ENCODE data around the gene PPM1D. TPM values are rescaled to one million over a fixed set of nuclear protein-coding genes. Genes with fewer than 3 reads are reported as not detected.
"Not testable (repeated sequence)": the region's sequence is repeated elsewhere in the genome, so short reads cannot be mapped to it uniquely, and the experiment has no call there.

The PPM1D gene
- total RNA-seq, 1 donor from 2014 or later = 28.7 TPM

DNA sequence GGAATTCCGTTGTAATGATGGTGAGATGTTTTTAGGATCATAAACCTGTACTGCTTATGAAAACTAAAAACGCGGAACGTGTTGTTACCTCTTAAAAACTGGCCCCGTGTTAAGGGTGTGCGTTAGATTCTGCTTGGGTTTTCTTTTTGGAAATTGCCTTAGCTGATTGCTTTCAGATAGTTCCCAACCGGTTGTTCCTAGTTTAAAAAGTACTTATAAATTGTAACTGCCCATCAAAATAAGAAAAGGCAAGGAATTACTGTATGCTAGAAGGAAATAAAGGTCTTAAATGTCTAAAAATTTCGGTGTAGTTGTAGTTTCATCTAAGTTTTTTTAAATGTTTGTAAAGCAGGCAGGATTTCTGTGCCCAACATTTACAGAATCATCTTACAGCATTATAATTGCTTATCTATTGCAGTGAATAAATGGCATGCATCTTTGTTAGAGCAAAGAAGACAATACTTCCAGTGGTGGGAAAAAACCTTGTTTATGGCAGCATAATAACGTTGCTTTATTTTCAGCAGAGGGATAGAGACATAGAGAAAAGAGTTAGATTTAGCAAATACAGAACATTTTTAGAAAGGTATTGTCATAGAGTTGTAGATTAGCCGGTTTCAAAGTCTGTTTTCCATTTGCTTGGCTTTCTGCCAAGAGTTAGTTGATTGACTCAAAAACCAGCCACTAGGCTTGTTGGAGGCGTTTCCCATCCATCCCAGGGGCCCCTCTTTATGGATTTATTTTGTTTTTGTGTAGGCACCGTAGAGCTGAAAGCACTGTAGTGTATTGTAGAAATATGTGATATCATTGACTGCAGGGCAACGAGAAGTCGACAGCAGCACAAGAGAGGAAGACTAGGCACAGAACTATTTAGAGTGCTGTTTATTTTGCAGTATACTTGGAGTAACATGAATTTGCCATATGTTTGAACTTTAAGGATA lies 1.7 kb downstream of the PPM1D start:
- Histone ChIP-seq H3K4me1 (ENCODE audit: insufficient read depth, low read length) (peaks cover 13% of the 10 kb centered on the region), H3K27ac (ENCODE audit: low read depth, low read length) (peak overlapping the region; percentile 93), H3K27me3 (ENCODE audit: insufficient read depth, low read length) (no peaks in the 10 kb centered on the region), H3K9me3 (ENCODE audit: insufficient read depth, low read depth, low read length) (no peaks in the 10 kb centered on the region), H3K4me2 (ENCODE audit: low read length) (peak overlapping the region; percentile 85), H3K36me3 (ENCODE audit: insufficient read depth, low read length) (no peaks in the 10 kb centered on the region), H4K20me1 (ENCODE audit: insufficient read depth, low read length) (peaks cover 52% of the 10 kb centered on the region), H3K9ac (ENCODE audit: low read length) (peak overlapping the region; percentile 92), H3K79me2 (ENCODE audit: insufficient read depth, low read length) (peaks cover 66% of the 10 kb centered on the region), H3K4me3 (ENCODE audit: insufficient read depth, low read depth, low read length) (peak overlapping the region; percentile 89), H2AFZ (ENCODE audit: low read depth, low read length) (no peak overlapping the region)
- peak; percentile 53 for DNase-seq (ENCODE audit: low read depth)
- Mint-ChIP-seq H3K9me3 (ENCODE audit: unreplicated experiment) (no peaks in the 10 kb centered on the region), H3K27me3 (ENCODE audit: low read depth, unreplicated experiment) (no peaks in the 10 kb centered on the region), H3K36me3 (ENCODE audit: low read depth, unreplicated experiment) (no peaks in the 10 kb centered on the region), H3K27ac (ENCODE audit: unreplicated experiment) (peak overlapping the region; percentile 90), H3K4me1 (ENCODE audit: low read depth, unreplicated experiment) (peaks cover 10% of the 10 kb centered on the region), H3K4me3 (ENCODE audit: unreplicated experiment) (peak overlapping the region; percentile 97)
- TF ChIP-seq, protein P1, sequence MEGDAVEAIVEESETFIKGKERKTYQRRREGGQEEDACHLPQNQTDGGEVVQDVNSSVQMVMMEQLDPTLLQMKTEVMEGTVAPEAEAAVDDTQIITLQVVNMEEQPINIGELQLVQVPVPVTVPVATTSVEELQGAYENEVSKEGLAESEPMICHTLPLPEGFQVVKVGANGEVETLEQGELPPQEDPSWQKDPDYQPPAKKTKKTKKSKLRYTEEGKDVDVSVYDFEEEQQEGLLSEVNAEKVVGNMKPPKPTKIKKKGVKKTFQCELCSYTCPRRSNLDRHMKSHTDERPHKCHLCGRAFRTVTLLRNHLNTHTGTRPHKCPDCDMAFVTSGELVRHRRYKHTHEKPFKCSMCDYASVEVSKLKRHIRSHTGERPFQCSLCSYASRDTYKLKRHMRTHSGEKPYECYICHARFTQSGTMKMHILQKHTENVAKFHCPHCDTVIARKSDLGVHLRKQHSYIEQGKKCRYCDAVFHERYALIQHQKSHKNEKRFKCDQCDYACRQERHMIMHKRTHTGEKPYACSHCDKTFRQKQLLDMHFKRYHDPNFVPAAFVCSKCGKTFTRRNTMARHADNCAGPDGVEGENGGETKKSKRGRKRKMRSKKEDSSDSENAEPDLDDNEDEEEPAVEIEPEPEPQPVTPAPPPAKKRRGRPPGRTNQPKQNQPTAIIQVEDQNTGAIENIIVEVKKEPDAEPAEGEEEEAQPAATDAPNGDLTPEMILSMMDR (IDR thresholded peaks at IDR 0.05; ENCODE audit: insufficient read depth, low read depth, low read length) = no peak
- no peak for TF ChIP-seq EZH2 (IDR thresholded peaks at IDR 0.05; ENCODE audit: insufficient read depth, low read length)
- FAIRE-seq = no peak

DNA sequence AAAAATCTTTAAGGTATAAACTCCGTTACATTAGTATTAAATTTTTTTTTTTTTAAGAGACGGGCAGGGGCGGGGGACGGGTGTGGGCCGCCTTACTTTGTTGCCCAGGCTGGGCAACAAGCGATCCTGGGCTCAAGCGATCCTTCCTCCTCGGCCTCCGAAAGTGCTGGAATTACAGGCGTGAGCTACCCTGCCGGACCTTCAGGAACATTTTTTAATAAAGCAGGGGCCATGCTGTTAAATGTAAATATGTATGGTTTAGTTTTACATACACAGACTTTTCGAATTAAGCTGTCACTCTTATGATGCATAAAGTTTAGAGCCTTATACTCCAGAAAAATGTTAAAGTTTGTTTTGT lies 2.4 kb downstream of the PPM1D start:
- H3K4me3 ChIP-seq (ENCODE audit: insufficient read depth, low read depth, low read length) = peak overlapping the region; percentile 89
- no peaks in the 10 kb centered on the region for H3K27me3 ChIP-seq (ENCODE audit: insufficient read depth, low read length)
- H3K36me3 ChIP-seq (ENCODE audit: insufficient read depth, low read length) = no peaks in the 10 kb centered on the region
- TF ChIP-seq, protein P1 (IDR thresholded peaks at IDR 0.05; ENCODE audit: insufficient read depth, low read depth, low read length) = no peak
- TF ChIP-seq EZH2 (IDR thresholded peaks at IDR 0.05; ENCODE audit: insufficient read depth, low read length) = no peak
- H2AFZ ChIP-seq (ENCODE audit: low read depth, low read length) = no peak overlapping the region
- peaks cover 13% of the 10 kb centered on the region for H3K4me1 ChIP-seq (ENCODE audit: insufficient read depth, low read length)
- H3K36me3 Mint-ChIP-seq (ENCODE audit: low read depth, unreplicated experiment) = no peaks in the 10 kb centered on the region
- peak overlapping the region; percentile 90 for H3K27ac Mint-ChIP-seq (ENCODE audit: unreplicated experiment)
- H3K9me3 ChIP-seq (ENCODE audit: insufficient read depth, low read depth, low read length) = no peaks in the 10 kb centered on the region
- peak overlapping the region; percentile 85 for H3K4me2 ChIP-seq (ENCODE audit: low read length)
- peaks cover 10% of the 10 kb centered on the region for H3K4me1 Mint-ChIP-seq (ENCODE audit: low read depth, unreplicated experiment)
- peak overlapping the region; percentile 92 for H3K9ac ChIP-seq (ENCODE audit: low read length)
- H3K27ac ChIP-seq (ENCODE audit: low read depth, low read length) = peak overlapping the region; percentile 10
- peaks cover 59% of the 10 kb centered on the region for H4K20me1 ChIP-seq (ENCODE audit: insufficient read depth, low read length)
- no peaks in the 10 kb centered on the region for H3K9me3 Mint-ChIP-seq (ENCODE audit: unreplicated experiment)
- H3K4me3 Mint-ChIP-seq (ENCODE audit: unreplicated experiment) = peak overlapping the region; percentile 97
- FAIRE-seq = no peak
- peaks cover 73% of the 10 kb centered on the region for H3K79me2 ChIP-seq (ENCODE audit: insufficient read depth, low read length)
- no peaks in the 10 kb centered on the region for H3K27me3 Mint-ChIP-seq (ENCODE audit: low read depth, unreplicated experiment)
- DNase-seq (ENCODE audit: low read depth) = no peak

DNA sequence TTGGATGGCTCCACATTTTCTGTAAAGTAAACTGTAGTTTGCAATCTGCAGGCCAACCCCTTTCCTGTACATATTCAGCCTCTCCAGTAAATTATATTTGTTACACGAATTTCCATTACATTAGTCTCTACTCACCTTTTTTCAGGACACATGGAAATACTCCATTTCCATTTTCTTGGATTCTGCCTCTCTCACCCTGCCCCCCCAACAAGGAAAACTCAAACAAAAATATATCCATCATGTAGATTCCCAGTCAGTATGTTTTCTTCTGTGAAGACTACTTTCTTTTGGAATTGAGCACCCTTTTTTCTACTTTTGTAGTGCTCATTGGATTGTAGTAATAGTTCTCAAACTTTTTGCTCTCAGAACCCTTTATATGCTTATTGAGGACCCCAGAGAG lies 2.9 kb downstream of the PPM1D start:
- H3K36me3 Mint-ChIP-seq (ENCODE audit: low read depth, unreplicated experiment) = no peaks in the 10 kb centered on the region
- no peak for TF ChIP-seq EZH2 (IDR thresholded peaks at IDR 0.05; ENCODE audit: insufficient read depth, low read length)
- TF ChIP-seq, protein P1 (IDR thresholded peaks at IDR 0.05; ENCODE audit: insufficient read depth, low read depth, low read length) = no peak
- DNase-seq (ENCODE audit: low read depth) = no peak
- no peak overlapping the region for H3K27ac Mint-ChIP-seq (ENCODE audit: unreplicated experiment)
- Histone ChIP-seq H2AFZ (ENCODE audit: low read depth, low read length) (no peak overlapping the region), H3K9me3 (ENCODE audit: insufficient read depth, low read depth, low read length) (no peaks in the 10 kb centered on the region), H3K79me2 (ENCODE audit: insufficient read depth, low read length) (peaks cover 78% of the 10 kb centered on the region), H4K20me1 (ENCODE audit: insufficient read depth, low read length) (peaks cover 63% of the 10 kb centered on the region), H3K4me2 (ENCODE audit: low read length) (peak overlapping the region; percentile 85), H3K4me1 (ENCODE audit: insufficient read depth, low read length) (peaks cover 13% of the 10 kb centered on the region), H3K9ac (ENCODE audit: low read length) (peak overlapping the region; percentile 92), H3K4me3 (ENCODE audit: insufficient read depth, low read depth, low read length) (peak overlapping the region; percentile 89), H3K27me3 (ENCODE audit: insufficient read depth, low read length) (no peaks in the 10 kb centered on the region), H3K27ac (ENCODE audit: low read depth, low read length) (no peak overlapping the region), H3K36me3 (ENCODE audit: insufficient read depth, low read length) (no peaks in the 10 kb centered on the region)
- H3K9me3 Mint-ChIP-seq (ENCODE audit: unreplicated experiment) = no peaks in the 10 kb centered on the region
- no peak for FAIRE-seq
- peak overlapping the region; percentile 97 for H3K4me3 Mint-ChIP-seq (ENCODE audit: unreplicated experiment)
- H3K4me1 Mint-ChIP-seq (ENCODE audit: low read depth, unreplicated experiment) = peaks cover 10% of the 10 kb centered on the region
- no peaks in the 10 kb centered on the region for H3K27me3 Mint-ChIP-seq (ENCODE audit: low read depth, unreplicated experiment)

DNA sequence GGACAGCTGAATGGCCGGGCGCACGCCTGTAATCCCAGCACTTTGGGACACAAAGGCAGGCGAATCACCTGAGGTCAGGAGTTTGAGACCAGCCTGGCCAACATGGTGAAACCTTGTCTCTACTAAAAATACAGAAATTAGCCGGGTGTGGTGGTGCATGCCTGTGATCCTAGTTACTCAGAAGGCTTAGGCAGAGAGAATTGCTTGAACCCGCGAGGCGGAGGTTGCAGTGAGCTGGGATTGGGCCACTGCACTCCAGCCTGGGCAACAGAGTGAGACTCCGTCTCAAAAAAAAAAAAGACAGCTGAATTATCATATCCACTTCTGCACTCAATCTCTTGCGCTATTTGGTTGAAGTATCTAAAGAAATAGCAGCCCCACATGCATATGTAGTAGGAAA lies 3.5 kb downstream of the PPM1D start:
- H3K4me1 Mint-ChIP-seq (ENCODE audit: low read depth, unreplicated experiment) = peaks cover 10% of the 10 kb centered on the region
- H3K4me3 ChIP-seq (ENCODE audit: insufficient read depth, low read depth, low read length); H3K9me3 Mint-ChIP-seq (ENCODE audit: unreplicated experiment); DNase-seq (ENCODE audit: low read depth); H3K9me3 ChIP-seq (ENCODE audit: insufficient read depth, low read depth, low read length); FAIRE-seq; H3K36me3 ChIP-seq (ENCODE audit: insufficient read depth, low read length); H3K4me2 ChIP-seq (ENCODE audit: low read length); H3K27ac Mint-ChIP-seq (ENCODE audit: unreplicated experiment); H3K27me3 ChIP-seq (ENCODE audit: insufficient read depth, low read length); H3K36me3 Mint-ChIP-seq (ENCODE audit: low read depth, unreplicated experiment); H2AFZ ChIP-seq (ENCODE audit: low read depth, low read length); H3K9ac ChIP-seq (ENCODE audit: low read length); H3K27ac ChIP-seq (ENCODE audit: low read depth, low read length); H3K27me3 Mint-ChIP-seq (ENCODE audit: low read depth, unreplicated experiment): not testable (repeated sequence)
- H3K4me1 ChIP-seq (ENCODE audit: insufficient read depth, low read length) = peaks cover 13% of the 10 kb centered on the region
- H4K20me1 ChIP-seq (ENCODE audit: insufficient read depth, low read length) = peaks cover 63% of the 10 kb centered on the region
- peak overlapping the region; percentile 73 for H3K4me3 Mint-ChIP-seq (ENCODE audit: unreplicated experiment)
- peaks cover 84% of the 10 kb centered on the region for H3K79me2 ChIP-seq (ENCODE audit: insufficient read depth, low read length)
